Head of caudate nucleus (tissue), 42 donors: ENCODE results near the gene EPS15.
"Not testable (repeated sequence)": the region's sequence is repeated elsewhere in the genome, so short reads cannot be mapped to it uniquely, and the experiment has no call there.

ENCODE experiments used
- DNase-seq, 42 donors: peaks; one replicate each; pipeline versions ENCODE4 v3.0.0 to v3.0.0-alpha.2; 2020 to 2021; ENCODE audit warnings: mixed read lengths in 7 of 42
- intact Hi-C: fragments of 100-400 bp; cut with DNase I; formaldehyde crosslinking; loops from one replicate; pipeline ENCODE4 v1.15.0; 2022

EPS15 gene

GRCh38 chr1:51416910-51417309, 102.2 kb downstream of the EPS15 start:
- no peak for DNase-seq
- intact Hi-C loops = no loop called here

- no peak for DNase-seq
- intact Hi-C loops = no loop called here
Measured at GRCh38 chr1:51415963-51416362, 103.1 kb downstream of the EPS15 start.

- DNase-seq = no peak
- intact Hi-C loops = no loop called here
Measured at GRCh38 chr1:51414811-51415210, 104.3 kb downstream of the EPS15 start.

GRCh38 chr1:51411820-51412219, 107.2 kb downstream of the EPS15 start:
- DNase-seq, intact Hi-C loops: not testable (repeated sequence)

GRCh38 chr1:51410568-51411460, 108.3 kb downstream of the EPS15 start:
- intact Hi-C loops = no loop called here
- DNase-seq = peak in 4 of 42 donors; percentile 9 to 49 (median 18)

- intact Hi-C loops, DNase-seq: not testable (repeated sequence)
Measured at GRCh38 chr1:51409755-51410541, 109.1 kb downstream of the EPS15 start.

GRCh38 chr1:51392241-51392640, 126.8 kb downstream of the EPS15 start:
- DNase-seq = no peak
- intact Hi-C loops = no loop called here

- intact Hi-C loops, DNase-seq: not testable (repeated sequence)
Measured at GRCh38 chr1:51390641-51391040, 128.4 kb downstream of the EPS15 start.

GRCh38 chr1:51387288-51387687, 131.8 kb downstream of the EPS15 start:
- DNase-seq, intact Hi-C loops: not testable (repeated sequence)

GRCh38 chr1:51386259-51386658, 132.8 kb downstream of the EPS15 start:
- intact Hi-C loops, DNase-seq: not testable (repeated sequence)

GRCh38 chr1:51385776-51386175, 133.3 kb downstream of the EPS15 start:
- no peak for DNase-seq
- intact Hi-C loops = no loop called here

- intact Hi-C loops = no loop called here
Measured at GRCh38 chr1:51381964-51382363, 137.1 kb downstream of the EPS15 start.

GRCh38 chr1:51380936-51381335, 138.1 kb downstream of the EPS15 start:
- DNase-seq = no peak
- intact Hi-C loops = no loop called here

More at GRCh38 chr1:51381964-51382363, 137.1 kb downstream of the EPS15 start:
- DNase-seq = no peak

- DNase-seq = no peak
- intact Hi-C loops = no loop called here
Measured at GRCh38 chr1:51378871-51379270, 140.2 kb downstream of the EPS15 start.

GRCh38 chr1:51373898-51374297, 145.2 kb downstream of the EPS15 start:
- no peak for DNase-seq
- intact Hi-C loops = no loop called here

- no peak for DNase-seq
- intact Hi-C loops = no loop called here
Measured at GRCh38 chr1:51372561-51372960, 146.5 kb downstream of the EPS15 start.

GRCh38 chr1:51369171-51369570, 149.9 kb downstream of the EPS15 start:
- intact Hi-C loops = no loop called here
- DNase-seq = no peak

GRCh38 chr1:51365774-51366173, 153.3 kb downstream of the EPS15 start:
- intact Hi-C loops = no loop called here

GRCh38 chr1:51359879-51360278, 159.2 kb downstream of the EPS15 start:
- DNase-seq = no peak
- intact Hi-C loops = no loop called here

More at GRCh38 chr1:51365774-51366173, 153.3 kb downstream of the EPS15 start:
- DNase-seq = no peak

- intact Hi-C loops = no loop called here
- DNase-seq = no peak
Measured at GRCh38 chr1:51355382-51355781, 163.7 kb downstream of the EPS15 start.
